CD4-positive, CD25-positive, alpha-beta regulatory T cell (primary cell): ENCODE results near the gene FBXO9. TPM values are rescaled to one million over a fixed set of nuclear protein-coding genes. Genes with fewer than 3 reads are reported as not detected.
A peak's percentile ranks its signal among the peaks of the same experiment; 100 is the strongest.

Experiments
- ATAC-seq, 2 donors: fragments of 150-1000 bp; cut with Tn5 transposase; one replicate each; pipeline ENCODE4 v1.10.0; 2021; ENCODE audit warnings: low read depth in 2 of 2, moderate number of reproducible peaks in 2 of 2, moderate library complexity in 1 of 2
- DNase-seq, 3 donors: peaks; one replicate each; pipeline versions ENCODE4 v3.0.0 to v3.0.0-alpha.2; 2012 to 2022; ENCODE audit warnings: mixed read lengths in 1 of 3
- H3K27ac ChIP-seq: one replicate; pipeline ENCODE4 v1.7.0; 2013; ENCODE audit warnings: mild to moderate bottlenecking, low read length; ENCODE audit not compliant: insufficient read depth, poor library complexity, severe bottlenecking
- H3K27me3 ChIP-seq: one replicate; pipeline ENCODE4 v1.7.0; 2013; ENCODE audit warnings: low read length; ENCODE audit not compliant: control insufficient read depth, insufficient read depth
- H3K36me3 ChIP-seq: one replicate; pipeline ENCODE4 v1.7.0; 2013; ENCODE audit warnings: mild to moderate bottlenecking, low read length, moderate library complexity; ENCODE audit not compliant: control insufficient read depth, insufficient read depth
- H3K4me1 ChIP-seq: 2 replicates; pipeline ENCODE4 v1.7.0; 2013; ENCODE audit warnings: mild to moderate bottlenecking, low read length; ENCODE audit not compliant: insufficient read depth, control insufficient read depth, poor library complexity, severe bottlenecking
- H3K4me3 ChIP-seq: one replicate; pipeline ENCODE4 v1.7.0; 2013; ENCODE audit warnings: low read depth, mild to moderate bottlenecking, low read length, moderate library complexity
- H3K9me3 ChIP-seq, 2 experiments: 1 replicate in 1 of 2; 2 replicates in 1 of 2; pipeline ENCODE4 v1.7.0; 2013; ENCODE audit warnings: low read length in 2 of 2, mild to moderate bottlenecking in 1 of 2, moderate library complexity in 1 of 2; ENCODE audit not compliant: control insufficient read depth in 2 of 2
- H3K27ac Mint-ChIP-seq, 3 donors: one replicate each; pipeline ENCODE4 v1.8.0; 2020 to 2022; ENCODE audit warnings: mild to moderate bottlenecking in 3 of 3, mixed read lengths in 3 of 3, moderate library complexity in 2 of 3
- H3K27me3 Mint-ChIP-seq: one replicate; pipeline ENCODE4 v1.8.0; 2022; ENCODE audit warnings: mild to moderate bottlenecking, mixed read lengths
- H3K36me3 Mint-ChIP-seq: one replicate; pipeline ENCODE4 v1.8.0; 2020; ENCODE audit warnings: mixed read lengths
- H3K4me1 Mint-ChIP-seq, 4 donors: one replicate each; pipeline ENCODE4 v1.8.0; 2020 to 2022; ENCODE audit warnings: mixed read lengths in 4 of 4, mild to moderate bottlenecking in 1 of 4
- H3K4me3 Mint-ChIP-seq, 4 donors: one replicate each; pipeline ENCODE4 v1.8.0; 2020 to 2022; ENCODE audit warnings: mild to moderate bottlenecking in 4 of 4, mixed read lengths in 4 of 4, moderate library complexity in 3 of 4
- H3K9me3 Mint-ChIP-seq, 7 donors: one replicate each; pipeline ENCODE4 v1.8.0; 2020 to 2022; ENCODE audit warnings: mixed read lengths in 7 of 7, mild to moderate bottlenecking in 3 of 7, moderate library complexity in 2 of 7
- polyA plus RNA-seq, 4 donors: library from polyadenylated mRNA; unstranded; fragments of 300-500 nt; fragmentation: Illumina TruSeq; gene quantifications; one replicate each; pipeline ENCODE4 v1.2.3, GENCODE V29; 2021
- total RNA-seq: library from RNA; stranded (reverse); gene quantifications from one replicate; pipeline ENCODE4 v1.2.3, GENCODE V29; 2022

The FBXO9 gene
- total and polyA plus RNA-seq, 5 donors from 2014 or later = 44.1 to 78.3 (median 44.3) TPM

- Histone ChIP-seq H3K9me3 (no peaks in the 10 kb centered on the region), H3K36me3 (peaks cover 89% of the 10 kb centered on the region), H3K4me1 (no peaks in the 10 kb centered on the region), H3K27ac (no peak overlapping the region), H3K4me3 (no peak overlapping the region), H3K27me3 (no peaks in the 10 kb centered on the region)
- H3K36me3 Mint-ChIP-seq = peaks cover 49% of the 10 kb centered on the region
- ATAC-seq (no peak), DNase-seq (no peak)
- H3K27me3 Mint-ChIP-seq = no peaks in the 10 kb centered on the region
- no peak overlapping the region for H3K4me3 Mint-ChIP-seq
- H3K27ac Mint-ChIP-seq = peak overlapping the region in 1 of 3 donors; percentile 22
- no peaks in the 10 kb centered on the region for H3K9me3 Mint-ChIP-seq
- H3K4me1 Mint-ChIP-seq = no peaks in the 10 kb centered on the region
These were observed 30.5 kb downstream of the FBXO9 start for GRCh38 chr6:53095716-53096115.

GRCh38 chr6:53100561-53100960 is 35.4 kb downstream of the FBXO9 start:
- H3K4me3 Mint-ChIP-seq = no peak overlapping the region
- H3K9me3 Mint-ChIP-seq = no peaks in the 10 kb centered on the region
- H3K27ac ChIP-seq = no peak overlapping the region
- no peak overlapping the region for H3K4me3 ChIP-seq
- peaks cover 34% of the 10 kb centered on the region for H3K36me3 Mint-ChIP-seq
- DNase-seq (no peak), ATAC-seq (no peak)
- H3K36me3 ChIP-seq = peaks cover 57% of the 10 kb centered on the region
- no peaks in the 10 kb centered on the region for H3K27me3 ChIP-seq
- H3K27me3 Mint-ChIP-seq = no peaks in the 10 kb centered on the region
- H3K4me1 Mint-ChIP-seq = no peaks in the 10 kb centered on the region
- no peaks in the 10 kb centered on the region for H3K4me1 ChIP-seq
- peak overlapping the region in 1 of 3 donors; percentile 42 for H3K27ac Mint-ChIP-seq
- H3K9me3 ChIP-seq = no peaks in the 10 kb centered on the region

GRCh38 chr6:53101006-53101405 is 35.8 kb downstream of the FBXO9 start:
- H3K9me3 ChIP-seq = no peaks in the 10 kb centered on the region
- Mint-ChIP-seq H3K36me3 (peaks cover 30% of the 10 kb centered on the region), H3K27ac (peak overlapping the region in 1 of 3 donors; percentile 49), H3K9me3 (no peaks in the 10 kb centered on the region), H3K4me3 (no peak overlapping the region), H3K4me1 (no peaks in the 10 kb centered on the region), H3K27me3 (no peaks in the 10 kb centered on the region)
- no peak overlapping the region for H3K27ac ChIP-seq
- no peak for ATAC-seq
- H3K36me3 ChIP-seq = peaks cover 52% of the 10 kb centered on the region
- H3K27me3 ChIP-seq = no peaks in the 10 kb centered on the region
- H3K4me3 ChIP-seq = no peak overlapping the region
- DNase-seq = no peak
- no peaks in the 10 kb centered on the region for H3K4me1 ChIP-seq

- Histone ChIP-seq H3K27me3 (no peaks in the 10 kb centered on the region), H3K9me3 (no peaks in the 10 kb centered on the region), H3K36me3 (peaks cover 24% of the 10 kb centered on the region), H3K4me3 (no peak overlapping the region), H3K27ac (no peak overlapping the region), H3K4me1 (no peaks in the 10 kb centered on the region)
- Mint-ChIP-seq H3K4me1 (no peaks in the 10 kb centered on the region), H3K27me3 (no peaks in the 10 kb centered on the region), H3K9me3 (peaks cover 0 to 2% (median 0%) of the 10 kb centered on the region in 7 donors), H3K4me3 (no peak overlapping the region), H3K27ac (no peak overlapping the region), H3K36me3 (peaks cover 18% of the 10 kb centered on the region)
- ATAC-seq (no peak), DNase-seq (peak in 2 of 3 donors; percentile 3 to 36)
These were observed 38.9 kb downstream of the FBXO9 start for GRCh38 chr6:53103993-53104675.

GRCh38 chr6:53104916-53105315 is 39.7 kb downstream of the FBXO9 start:
- ATAC-seq = no peak
- no peak overlapping the region for H3K4me3 ChIP-seq

GRCh38 chr6:53107091-53107490 is 41.9 kb downstream of the FBXO9 start:
- no peaks in the 10 kb centered on the region for H3K27me3 ChIP-seq
- Mint-ChIP-seq H3K4me3 (no peak overlapping the region), H3K27me3 (no peaks in the 10 kb centered on the region), H3K36me3 (peaks cover 7% of the 10 kb centered on the region), H3K27ac (no peak overlapping the region), H3K9me3 (peaks cover 0 to 4% (median 0%) of the 10 kb centered on the region in 7 donors), H3K4me1 (peaks cover 0 to 5% (median 0%) of the 10 kb centered on the region in 4 donors)
- no peaks in the 10 kb centered on the region for H3K4me1 ChIP-seq
- H3K4me3 ChIP-seq = no peak overlapping the region
- DNase-seq (no peak), ATAC-seq (no peak)
- H3K36me3 ChIP-seq = peaks cover 3% of the 10 kb centered on the region
- H3K9me3 ChIP-seq = no peaks in the 10 kb centered on the region
- no peak overlapping the region for H3K27ac ChIP-seq

More at GRCh38 chr6:53104916-53105315, 39.7 kb downstream of the FBXO9 start:
- no peaks in the 10 kb centered on the region for H3K27me3 Mint-ChIP-seq
- Histone ChIP-seq H3K27me3 (no peaks in the 10 kb centered on the region), H3K27ac (no peak overlapping the region), H3K4me1 (no peaks in the 10 kb centered on the region), H3K36me3 (peaks cover 21% of the 10 kb centered on the region), H3K9me3 (no peaks in the 10 kb centered on the region)
- no peak for DNase-seq
- H3K27ac Mint-ChIP-seq = peak overlapping the region in 1 of 3 donors; percentile 0
- H3K36me3 Mint-ChIP-seq = peaks cover 18% of the 10 kb centered on the region
- H3K4me3 Mint-ChIP-seq = no peak overlapping the region
- H3K9me3 Mint-ChIP-seq = peaks cover 0 to 2% (median 0%) of the 10 kb centered on the region in 7 donors
- H3K4me1 Mint-ChIP-seq = no peaks in the 10 kb centered on the region

- H3K36me3 Mint-ChIP-seq = no peaks in the 10 kb centered on the region
- H3K4me3 Mint-ChIP-seq = no peak overlapping the region
- H3K27me3 Mint-ChIP-seq = no peaks in the 10 kb centered on the region
- no peaks in the 10 kb centered on the region for H3K27me3 ChIP-seq
- H3K27ac ChIP-seq = no peak overlapping the region
- peaks cover 0 to 4% (median 0%) of the 10 kb centered on the region in 7 donors for H3K9me3 Mint-ChIP-seq
- H3K27ac Mint-ChIP-seq = no peak overlapping the region
- H3K4me3 ChIP-seq = no peak overlapping the region
- no peaks in the 10 kb centered on the region for H3K4me1 ChIP-seq
- H3K9me3 ChIP-seq = no peaks in the 10 kb centered on the region
- H3K4me1 Mint-ChIP-seq = peaks cover 0 to 15% (median 7%) of the 10 kb centered on the region in 4 donors
- no peak for DNase-seq
- no peaks in the 10 kb centered on the region for H3K36me3 ChIP-seq
- no peak for ATAC-seq
These were observed 44.4 kb downstream of the FBXO9 start for GRCh38 chr6:53109612-53110011.

- no peaks in the 10 kb centered on the region for H3K36me3 ChIP-seq
- ATAC-seq = no peak
These were observed 46.7 kb downstream of the FBXO9 start for GRCh38 chr6:53111865-53112264.

More at GRCh38 chr6:53111865-53112264, 46.7 kb downstream of the FBXO9 start:
- no peak for DNase-seq
- Mint-ChIP-seq H3K4me1 (peaks cover 0 to 15% (median 7%) of the 10 kb centered on the region in 4 donors), H3K27me3 (peaks cover 13% of the 10 kb centered on the region), H3K27ac (peak overlapping the region in 1 of 3 donors; percentile 30), H3K9me3 (peaks cover 0 to 9% (median 2%) of the 10 kb centered on the region in 7 donors), H3K36me3 (peaks cover 6% of the 10 kb centered on the region), H3K4me3 (no peak overlapping the region)
- Histone ChIP-seq H3K9me3 (peaks cover 0 to 8% of the 10 kb centered on the region in 2 experiments), H3K27me3 (no peaks in the 10 kb centered on the region), H3K4me1 (no peaks in the 10 kb centered on the region), H3K27ac (no peak overlapping the region), H3K4me3 (no peak overlapping the region)
